Coronary artery (tissue), 2 donors: ENCODE results near the gene MYO1D.

Experiments used
- DNase-seq: peaks from one replicate; pipeline ENCODE4 v3.0.0-alpha.2; 2017; ENCODE audit warnings: low spot score
- H3K27ac ChIP-seq, 2 donors: fragments of 200-600 bp; sonication (generic); one replicate each; pipeline ENCODE4 v1.5.1; 2016 to 2019
- H3K4me3 ChIP-seq: fragments of 200-600 bp; sonication (generic); 2 replicates; pipeline ENCODE4 v1.5.1; 2016; ENCODE audit warnings: mild to moderate bottlenecking, moderate library complexity
- TF ChIP-seq, protein P1 (sequence below): fragments of 200-600 bp; sonication (generic); IDR thresholded peaks from one replicate; pipeline ENCODE4 v1.5.1; 2019; ENCODE audit warnings: antibody characterized with exemption

MYO1D gene

GRCh38 chr17:32907583-32907982, 30.7 kb upstream of the MYO1D start:
- DNase-seq, result no peak
- Histone ChIP-seq H3K4me3 (no peak overlapping the region), H3K27ac (no peak overlapping the region)

GRCh38 chr17:32904891-32905290, 28.0 kb upstream of the MYO1D start:
- no peak overlapping the region for H3K4me3 ChIP-seq
- DNase-seq, result no peak
- H3K27ac ChIP-seq, result no peak overlapping the region
- TF ChIP-seq, protein P1, sequence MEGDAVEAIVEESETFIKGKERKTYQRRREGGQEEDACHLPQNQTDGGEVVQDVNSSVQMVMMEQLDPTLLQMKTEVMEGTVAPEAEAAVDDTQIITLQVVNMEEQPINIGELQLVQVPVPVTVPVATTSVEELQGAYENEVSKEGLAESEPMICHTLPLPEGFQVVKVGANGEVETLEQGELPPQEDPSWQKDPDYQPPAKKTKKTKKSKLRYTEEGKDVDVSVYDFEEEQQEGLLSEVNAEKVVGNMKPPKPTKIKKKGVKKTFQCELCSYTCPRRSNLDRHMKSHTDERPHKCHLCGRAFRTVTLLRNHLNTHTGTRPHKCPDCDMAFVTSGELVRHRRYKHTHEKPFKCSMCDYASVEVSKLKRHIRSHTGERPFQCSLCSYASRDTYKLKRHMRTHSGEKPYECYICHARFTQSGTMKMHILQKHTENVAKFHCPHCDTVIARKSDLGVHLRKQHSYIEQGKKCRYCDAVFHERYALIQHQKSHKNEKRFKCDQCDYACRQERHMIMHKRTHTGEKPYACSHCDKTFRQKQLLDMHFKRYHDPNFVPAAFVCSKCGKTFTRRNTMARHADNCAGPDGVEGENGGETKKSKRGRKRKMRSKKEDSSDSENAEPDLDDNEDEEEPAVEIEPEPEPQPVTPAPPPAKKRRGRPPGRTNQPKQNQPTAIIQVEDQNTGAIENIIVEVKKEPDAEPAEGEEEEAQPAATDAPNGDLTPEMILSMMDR, result no peak

More at GRCh38 chr17:32907583-32907982, 30.7 kb upstream of the MYO1D start:
- TF ChIP-seq, protein P1, result no peak

DNA sequence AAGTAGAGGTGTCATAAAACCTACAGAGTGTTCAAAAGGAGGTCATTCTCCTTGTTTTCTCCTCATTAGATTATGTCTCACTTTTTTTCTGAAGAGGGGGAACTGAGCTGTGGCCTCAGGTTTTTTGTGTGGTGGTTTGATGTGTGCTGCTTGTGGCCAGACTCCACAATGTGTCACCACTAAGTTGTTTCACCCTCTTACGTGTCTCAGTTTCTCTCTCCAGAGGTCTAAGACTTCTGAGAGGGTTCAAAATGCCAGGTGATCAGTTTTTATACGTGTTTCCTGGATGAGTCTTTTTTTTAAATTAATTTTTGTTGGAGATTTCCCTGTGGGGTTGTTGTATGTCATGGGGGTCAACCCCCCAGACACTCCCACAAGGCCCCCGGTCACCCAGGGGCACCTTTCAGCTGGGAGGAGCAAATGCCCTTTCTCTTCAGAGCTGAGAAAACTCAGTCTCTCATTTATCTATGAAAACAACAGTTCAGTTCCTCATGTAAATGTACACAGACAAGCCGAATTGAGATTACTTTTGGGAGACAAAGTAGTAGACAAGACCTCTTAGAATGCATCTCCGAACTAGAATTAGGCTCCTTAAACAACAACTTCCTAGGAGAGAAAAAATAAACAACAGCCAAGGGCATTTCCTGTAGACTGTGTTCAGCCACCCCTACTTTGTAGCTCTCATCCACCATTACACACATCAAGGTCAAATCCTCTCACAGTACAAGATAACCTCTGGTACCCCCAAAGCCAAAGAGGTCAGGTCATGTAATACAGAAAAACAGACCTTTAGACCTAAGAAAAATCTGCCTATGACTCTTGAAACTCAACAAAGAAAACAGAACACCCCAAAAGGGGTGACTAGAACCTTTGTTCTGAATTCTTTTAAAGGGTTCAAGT, 27.1 kb upstream of the MYO1D start:
- TF ChIP-seq, protein P1, result no peak
- DNase-seq, result no peak
- H3K27ac ChIP-seq, result no peak overlapping the region
- H3K4me3 ChIP-seq, result no peak overlapping the region

DNA sequence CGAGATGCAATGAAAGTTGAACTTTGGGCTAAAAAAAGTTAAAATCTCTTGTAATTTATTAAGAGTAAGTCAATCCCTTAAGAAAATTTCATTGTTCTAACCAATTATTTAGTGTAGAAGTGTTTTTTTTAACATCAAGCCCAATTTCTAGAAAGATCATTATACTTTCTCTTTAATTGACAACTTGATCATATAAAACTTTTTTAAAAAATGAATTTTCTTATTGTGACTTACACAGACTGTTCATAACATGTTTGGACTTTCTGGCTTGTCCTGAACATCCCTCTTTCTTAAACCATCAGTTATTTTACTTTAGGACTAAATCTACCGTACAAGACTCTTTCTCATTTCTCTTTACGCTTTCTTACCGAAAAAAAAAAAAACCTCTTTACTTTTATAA, 24.8 kb upstream of the MYO1D start:
- no peak for DNase-seq
- TF ChIP-seq, protein P1, result no peak

DNA sequence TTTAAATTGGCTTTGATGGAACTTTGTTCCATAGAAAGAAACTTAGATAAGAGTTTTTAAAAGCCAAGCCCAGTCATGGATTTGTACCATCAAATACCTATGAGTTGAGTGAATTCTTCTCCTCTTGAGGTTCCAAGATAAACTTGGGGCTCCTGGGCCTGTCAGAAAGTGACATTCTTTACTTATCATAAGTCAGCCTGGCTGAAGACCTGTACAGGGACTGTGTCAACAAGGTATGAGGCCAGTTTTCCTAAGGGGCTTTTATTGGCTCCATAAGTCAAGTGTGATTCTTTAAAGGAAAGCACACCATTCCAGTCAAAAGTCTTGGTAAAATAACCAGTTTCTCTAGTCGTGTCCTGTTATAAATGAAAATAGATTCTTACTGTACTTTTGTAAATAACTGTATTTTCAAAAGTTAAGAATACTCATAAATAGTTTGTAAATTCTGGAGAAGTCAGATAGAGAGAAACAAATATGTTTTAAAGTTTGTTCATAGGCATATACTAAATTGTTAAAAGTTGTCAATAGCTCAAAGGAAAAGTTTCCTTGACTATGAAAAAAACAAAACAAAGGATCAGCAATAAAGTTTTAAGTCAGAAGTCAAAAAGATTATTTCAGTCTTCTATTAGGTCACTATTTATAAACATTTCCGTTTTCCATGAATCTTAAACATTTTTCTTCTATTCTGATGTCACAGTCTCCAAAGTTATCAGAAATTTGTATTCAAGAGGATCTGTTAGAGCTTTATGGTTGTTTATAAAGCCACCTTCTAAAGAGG, 22.5 kb upstream of the MYO1D start:
- Histone ChIP-seq H3K4me3 (no peak overlapping the region), H3K27ac (peak overlapping the region in 1 of 2 donors; percentile 19)
- TF ChIP-seq, protein P1, result no peak
- no peak for DNase-seq

More for the DNA sequence above, 24.8 kb upstream of the MYO1D start:
- H3K4me3 ChIP-seq, result no peak overlapping the region
- no peak overlapping the region for H3K27ac ChIP-seq

DNA sequence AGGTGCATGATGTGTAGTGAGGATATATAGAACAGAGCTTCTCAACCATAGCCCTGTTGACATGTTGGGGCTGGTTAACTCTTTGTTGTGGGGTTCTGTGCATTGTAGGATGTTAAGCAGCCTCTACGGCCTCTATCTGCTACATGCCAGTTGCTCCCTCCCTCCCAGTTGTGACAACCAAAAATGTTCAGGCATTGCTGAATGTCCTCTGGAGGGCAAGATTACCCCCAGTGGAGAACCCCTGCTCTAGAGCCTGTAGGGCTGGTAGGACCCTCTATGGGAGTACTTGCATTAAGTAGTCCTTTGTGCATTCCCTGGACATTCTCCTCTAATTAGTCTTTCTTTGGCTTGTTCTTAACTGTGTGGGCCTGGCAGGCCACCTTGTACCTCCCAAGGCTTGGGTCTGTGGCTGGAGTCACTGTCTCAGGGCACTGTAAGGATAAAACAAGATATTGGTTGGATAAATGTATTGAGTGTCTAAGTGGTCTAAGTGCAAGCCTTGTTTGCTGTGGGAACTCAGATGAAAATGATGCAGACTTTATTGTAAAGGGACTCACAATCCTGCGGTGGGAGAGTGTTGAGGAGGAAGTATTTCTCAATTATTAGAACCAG, 19.8 kb upstream of the MYO1D start:
- TF ChIP-seq, protein P1, result no peak
- H3K4me3 ChIP-seq, result no peak overlapping the region
- DNase-seq, result no peak
- H3K27ac ChIP-seq, result no peak overlapping the region
